SW 1271 (cell line): ENCODE results near the gene FTL.

Experiments
- DNase-seq, 2 experiments: peaks; one replicate each; lab custom pipeline; 2025; lab: John Stamatoyannopoulos, UW

Gene FTL

GRCh38 chr19:48992581-48993174, 27.6 kb downstream of the FTL start:
- no peak for DNase-seq

- DNase-seq, result peak; percentile 94 to 98
These were observed 28.3 kb downstream of the FTL start, which contains the start of the genes GYS1 and RUVBL2 for GRCh38 chr19:48993175-48994034. Gene GYS1 (minus strand): TSS chr19:48993309. CDS start chr19:48993112, 197 bp downstream. Gene RUVBL2 (plus strand): TSS chr19:48993887. CDS start chr19:48993912, 25 bp downstream.

- no peak for DNase-seq
These were observed 28.9 kb downstream of the FTL start for GRCh38 chr19:48994035-48994386.

- DNase-seq, result peak in 1 of 2 experiments; percentile 31
These were observed 32.9 kb downstream of the FTL start for GRCh38 chr19:48997972-48998371.

GRCh38 chr19:48999481-49000325, 34.6 kb downstream of the FTL start:
- DNase-seq, result peak in 1 of 2 experiments; percentile 3

- no peak for DNase-seq
These were observed 39.0 kb downstream of the FTL start for GRCh38 chr19:49004133-49004532.

GRCh38 chr19:49004964-49005614, 40.0 kb downstream of the FTL start:
- no peak for DNase-seq

- no peak for DNase-seq
These were observed 41.8 kb downstream of the FTL start for GRCh38 chr19:49006905-49007304.

- no peak for DNase-seq
These were observed 44.7 kb downstream of the FTL start for GRCh38 chr19:49009828-49010227.

GRCh38 chr19:49010453-49010852, 45.3 kb downstream of the FTL start:
- no peak for DNase-seq

GRCh38 chr19:49011194-49011593, 46.1 kb downstream of the FTL start:
- DNase-seq, result no peak

- no peak for DNase-seq
These were observed 49.2 kb downstream of the FTL start for GRCh38 chr19:49014123-49014869.

GRCh38 chr19:49014870-49015255, 49.8 kb downstream of the FTL start:
- no peak for DNase-seq

GRCh38 chr19:49016067-49016839, 51.1 kb downstream of the FTL start:
- DNase-seq, result no peak
